Measurements from ENCODE around the gene ETHE1.

GRCh38 chr19:43505186-43505456, 21.9 kb downstream of the ETHE1 start:
- TF ChIP-seq, protein P1, sequence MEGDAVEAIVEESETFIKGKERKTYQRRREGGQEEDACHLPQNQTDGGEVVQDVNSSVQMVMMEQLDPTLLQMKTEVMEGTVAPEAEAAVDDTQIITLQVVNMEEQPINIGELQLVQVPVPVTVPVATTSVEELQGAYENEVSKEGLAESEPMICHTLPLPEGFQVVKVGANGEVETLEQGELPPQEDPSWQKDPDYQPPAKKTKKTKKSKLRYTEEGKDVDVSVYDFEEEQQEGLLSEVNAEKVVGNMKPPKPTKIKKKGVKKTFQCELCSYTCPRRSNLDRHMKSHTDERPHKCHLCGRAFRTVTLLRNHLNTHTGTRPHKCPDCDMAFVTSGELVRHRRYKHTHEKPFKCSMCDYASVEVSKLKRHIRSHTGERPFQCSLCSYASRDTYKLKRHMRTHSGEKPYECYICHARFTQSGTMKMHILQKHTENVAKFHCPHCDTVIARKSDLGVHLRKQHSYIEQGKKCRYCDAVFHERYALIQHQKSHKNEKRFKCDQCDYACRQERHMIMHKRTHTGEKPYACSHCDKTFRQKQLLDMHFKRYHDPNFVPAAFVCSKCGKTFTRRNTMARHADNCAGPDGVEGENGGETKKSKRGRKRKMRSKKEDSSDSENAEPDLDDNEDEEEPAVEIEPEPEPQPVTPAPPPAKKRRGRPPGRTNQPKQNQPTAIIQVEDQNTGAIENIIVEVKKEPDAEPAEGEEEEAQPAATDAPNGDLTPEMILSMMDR (IDR thresholded peaks at IDR 0.05): no peak
- no peak for TF ChIP-seq POLR2AphosphoS5 (IDR thresholded peaks at IDR 0.05)
